HG03066 (cell line): ENCODE measurements around the gene PCLAF.
"Not testable (repeated sequence)": the region's sequence is repeated elsewhere in the genome, so short reads cannot be mapped to it uniquely, and the experiment has no call there.

Experiments
- ATAC-seq: cut with Tn5 transposase; IDR thresholded peaks from one replicate; pipeline ENCODE4 v1.9.1; 2021; ENCODE audit warnings: low read depth; ENCODE audit not compliant: unreplicated experiment

PCLAF gene

GRCh38 chr15:64371383-64371782, 9.9 kb downstream of the PCLAF start:
- ATAC-seq = not testable (repeated sequence)

- ATAC-seq = no peak
These were observed 12.1 kb downstream of the PCLAF start for GRCh38 chr15:64369078-64369607.

- no peak for ATAC-seq
These were observed 20.0 kb downstream of the PCLAF start for GRCh38 chr15:64361259-64361658.

- ATAC-seq = no peak
These were observed 24.6 kb downstream of the PCLAF start for GRCh38 chr15:64356710-64357040.

GRCh38 chr15:64355944-64356709, 25.1 kb downstream of the PCLAF start, which contains the start of gene CSNK1G1:
TSS of gene CSNK1G1 (minus strand) at chr15:64356173. CDS start at chr15:64300499, 55,674 bp downstream.
- peak; percentile 97 for ATAC-seq

GRCh38 chr15:64355348-64355943, 25.8 kb downstream of the PCLAF start:
- peak; percentile 10 for ATAC-seq

GRCh38 chr15:64354688-64355344, 26.4 kb downstream of the PCLAF start:
- ATAC-seq = no peak

- no peak for ATAC-seq
These were observed 30.0 kb downstream of the PCLAF start for GRCh38 chr15:64351265-64351664.

- ATAC-seq = no peak
These were observed 31.9 kb downstream of the PCLAF start for GRCh38 chr15:64349375-64349774.

- ATAC-seq = no peak
These were observed 32.8 kb downstream of the PCLAF start for GRCh38 chr15:64348455-64348854.

GRCh38 chr15:64346242-64346641, 35.0 kb downstream of the PCLAF start:
- not testable (repeated sequence) for ATAC-seq

GRCh38 chr15:64344651-64345294, 36.5 kb downstream of the PCLAF start:
- no peak for ATAC-seq

- ATAC-seq = no peak
These were observed 37.4 kb downstream of the PCLAF start for GRCh38 chr15:64343841-64344240.

- ATAC-seq = no peak
These were observed 38.0 kb downstream of the PCLAF start for GRCh38 chr15:64343222-64343621.

- no peak for ATAC-seq
These were observed 39.3 kb downstream of the PCLAF start for GRCh38 chr15:64341961-64342360.

GRCh38 chr15:64340355-64340754, 40.9 kb downstream of the PCLAF start:
- no peak for ATAC-seq

- ATAC-seq = no peak
These were observed 43.5 kb downstream of the PCLAF start for GRCh38 chr15:64337761-64338160.

- no peak for ATAC-seq
These were observed 47.0 kb downstream of the PCLAF start for GRCh38 chr15:64333986-64334929.

- ATAC-seq = no peak
These were observed 47.7 kb downstream of the PCLAF start for GRCh38 chr15:64333516-64333915.

GRCh38 chr15:64331668-64332067, 49.6 kb downstream of the PCLAF start:
- ATAC-seq = not testable (repeated sequence)
